Measurements from ENCODE around the gene NIM1K.

- TF ChIP-seq POLR2A (IDR thresholded peaks at IDR 0.05; ENCODE audit: low read depth, low read length) (no peak), TAF1 (IDR thresholded peaks at IDR 0.05; ENCODE audit: borderline replicate concordance, low read depth, low read length) (no peak), POLR2AphosphoS5 (IDR thresholded peaks at IDR 0.05; ENCODE audit: low read depth, low read length) (no peak)
Measured at GRCh38 chr5:43213951-43214350, 21.9 kb downstream of the NIM1K start.
